Measurements from ENCODE around the gene SDHB. TPM values are rescaled to one million over a fixed set of nuclear protein-coding genes. Genes with fewer than 3 reads are reported as not detected.

SDHB gene
- total RNA-seq, 2 donors from 2014 or later, result 93.0 to 113 TPM

GRCh38 chr1:17093822-17094393 is 40.1 kb upstream of the SDHB start:
- Histone ChIP-seq H3K27ac (no peak overlapping the region), H3K4me3 (no peak overlapping the region), H3K4me1 (replicated peaks) (no peaks in the 10 kb centered on the region), H3K27me3 (replicated peaks; ENCODE audit: insufficient read depth) (no peaks in the 10 kb centered on the region), H3K9me3 (no peaks in the 10 kb centered on the region), H3K36me3 (no peaks in the 10 kb centered on the region)
- DNase-seq (ENCODE audit: low spot score), result no peak
- TF ChIP-seq POLR2AphosphoS5 (IDR thresholded peaks at IDR 0.05), result no peak
- TF ChIP-seq, protein P1, sequence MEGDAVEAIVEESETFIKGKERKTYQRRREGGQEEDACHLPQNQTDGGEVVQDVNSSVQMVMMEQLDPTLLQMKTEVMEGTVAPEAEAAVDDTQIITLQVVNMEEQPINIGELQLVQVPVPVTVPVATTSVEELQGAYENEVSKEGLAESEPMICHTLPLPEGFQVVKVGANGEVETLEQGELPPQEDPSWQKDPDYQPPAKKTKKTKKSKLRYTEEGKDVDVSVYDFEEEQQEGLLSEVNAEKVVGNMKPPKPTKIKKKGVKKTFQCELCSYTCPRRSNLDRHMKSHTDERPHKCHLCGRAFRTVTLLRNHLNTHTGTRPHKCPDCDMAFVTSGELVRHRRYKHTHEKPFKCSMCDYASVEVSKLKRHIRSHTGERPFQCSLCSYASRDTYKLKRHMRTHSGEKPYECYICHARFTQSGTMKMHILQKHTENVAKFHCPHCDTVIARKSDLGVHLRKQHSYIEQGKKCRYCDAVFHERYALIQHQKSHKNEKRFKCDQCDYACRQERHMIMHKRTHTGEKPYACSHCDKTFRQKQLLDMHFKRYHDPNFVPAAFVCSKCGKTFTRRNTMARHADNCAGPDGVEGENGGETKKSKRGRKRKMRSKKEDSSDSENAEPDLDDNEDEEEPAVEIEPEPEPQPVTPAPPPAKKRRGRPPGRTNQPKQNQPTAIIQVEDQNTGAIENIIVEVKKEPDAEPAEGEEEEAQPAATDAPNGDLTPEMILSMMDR (IDR thresholded peaks at IDR 0.05), result no peak
- TF ChIP-seq POLR2A (IDR thresholded peaks at IDR 0.05), result no peak
- 78% methylated on average over 8 of the region's 8 CpGs for WGBS
- intact Hi-C loops (cut with DNase I), result no loop called here

DNA sequence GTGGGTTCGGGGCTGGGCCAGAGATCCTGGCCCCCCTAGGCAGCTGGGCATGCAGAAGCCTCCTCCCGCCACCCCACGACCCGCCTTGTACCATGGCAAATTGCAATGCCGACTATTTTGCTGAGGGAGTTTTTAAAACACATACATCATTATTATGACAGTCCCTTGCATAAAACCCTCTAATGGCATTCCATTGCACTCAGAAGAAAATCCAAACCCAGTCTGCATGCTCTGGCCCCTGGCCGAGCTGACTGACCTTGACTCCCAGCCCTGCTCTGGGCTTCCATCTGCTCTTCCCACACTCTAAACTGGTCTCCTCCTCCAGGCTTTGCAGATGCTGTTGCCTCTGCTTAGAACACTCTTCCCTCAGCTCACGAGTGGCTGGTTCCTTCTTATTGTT is 37.4 kb upstream of the SDHB start:
- DNase-seq (ENCODE audit: low spot score), result no peak

DNA sequence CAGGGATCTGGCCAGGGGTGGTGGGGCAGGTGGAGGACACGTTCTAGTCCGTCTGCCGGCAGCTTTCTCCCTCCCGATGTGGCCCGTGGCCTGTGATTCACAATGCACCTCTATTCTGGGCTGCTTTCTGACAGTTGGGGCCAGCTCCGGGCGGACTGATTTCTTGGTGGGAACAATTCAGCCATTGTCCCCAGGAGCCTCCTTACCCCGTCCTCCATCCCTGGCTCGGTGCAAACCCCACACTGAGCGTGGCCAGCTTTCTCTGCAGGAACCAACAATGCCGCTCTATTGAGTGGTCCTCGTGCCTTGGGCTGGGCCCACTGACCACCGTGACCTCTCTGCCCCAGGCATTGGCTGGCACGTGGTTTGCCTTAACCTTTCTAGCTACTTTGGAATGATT is 35.7 kb upstream of the SDHB start:
- Histone ChIP-seq H3K27ac (no peak overlapping the region), H3K27me3 (replicated peaks; ENCODE audit: insufficient read depth) (no peaks in the 10 kb centered on the region), H3K4me3 (no peak overlapping the region), H3K4me1 (replicated peaks) (no peaks in the 10 kb centered on the region), H3K36me3 (no peaks in the 10 kb centered on the region), H3K9me3 (no peaks in the 10 kb centered on the region)
- TF ChIP-seq, protein P1 (IDR thresholded peaks at IDR 0.05), result no peak
- intact Hi-C loops (cut with DNase I), result no loop called here
- WGBS, result 70% methylated on average over 14 of the region's 14 CpGs
- DNase-seq (ENCODE audit: low spot score), result no peak

More for the DNA sequence above, 37.4 kb upstream of the SDHB start:
- Histone ChIP-seq H3K9me3 (no peaks in the 10 kb centered on the region), H3K4me3 (no peak overlapping the region), H3K27ac (no peak overlapping the region), H3K4me1 (replicated peaks) (no peaks in the 10 kb centered on the region), H3K27me3 (replicated peaks; ENCODE audit: insufficient read depth) (no peaks in the 10 kb centered on the region), H3K36me3 (no peaks in the 10 kb centered on the region)
- WGBS, result 78% methylated on average over 7 of the region's 7 CpGs
- TF ChIP-seq, protein P1 (IDR thresholded peaks at IDR 0.05), result no peak
- no peak for TF ChIP-seq POLR2AphosphoS5 (IDR thresholded peaks at IDR 0.05)
- TF ChIP-seq POLR2A (IDR thresholded peaks at IDR 0.05), result no peak
- intact Hi-C loops (cut with DNase I), result no loop called here

GRCh38 chr1:17086751-17087150 is 32.9 kb upstream of the SDHB start:
- Histone ChIP-seq H3K4me3 (no peak overlapping the region), H3K4me1 (replicated peaks) (no peaks in the 10 kb centered on the region), H3K36me3 (no peaks in the 10 kb centered on the region), H3K27me3 (replicated peaks; ENCODE audit: insufficient read depth) (no peaks in the 10 kb centered on the region), H3K9me3 (no peaks in the 10 kb centered on the region), H3K27ac (no peak overlapping the region)
- WGBS, result 67% methylated on average over 6 of the region's 6 CpGs
- DNase-seq (ENCODE audit: low spot score), result no peak
- intact Hi-C loops (cut with DNase I), result no loop called here
- TF ChIP-seq, protein P1 (IDR thresholded peaks at IDR 0.05), result no peak
- TF ChIP-seq POLR2AphosphoS5 (IDR thresholded peaks at IDR 0.05) (no peak), POLR2A (IDR thresholded peaks at IDR 0.05) (no peak)

GRCh38 chr1:17084787-17085186 is 31.0 kb upstream of the SDHB start:
- Histone ChIP-seq H3K27me3 (replicated peaks; ENCODE audit: insufficient read depth) (no peaks in the 10 kb centered on the region), H3K4me3 (no peak overlapping the region), H3K9me3 (no peaks in the 10 kb centered on the region), H3K27ac (no peak overlapping the region), H3K4me1 (replicated peaks) (no peaks in the 10 kb centered on the region), H3K36me3 (no peaks in the 10 kb centered on the region)
- 83% methylated on average over 10 of the region's 10 CpGs for WGBS
- DNase-seq (ENCODE audit: low spot score), result no peak
- TF ChIP-seq POLR2A (IDR thresholded peaks at IDR 0.05) (no peak), POLR2AphosphoS5 (IDR thresholded peaks at IDR 0.05) (no peak)
- TF ChIP-seq, protein P1 (IDR thresholded peaks at IDR 0.05), result no peak
- intact Hi-C loops (cut with DNase I), result no loop called here

Measured in prostate gland (tissue), 2 donors.